Fibroblast of skin of left quadriceps (primary cell): ENCODE data around the gene RNH1.
A peak's percentile ranks its signal among the peaks of the same experiment; 100 is the strongest.

Experiments used
- DNase-seq, 2 experiments: peaks; one replicate each; pipeline ENCODE4 v3.0.0-alpha.2; 2013; ENCODE audit warnings: low read depth in 2 of 2

The RNH1 gene

DNA sequence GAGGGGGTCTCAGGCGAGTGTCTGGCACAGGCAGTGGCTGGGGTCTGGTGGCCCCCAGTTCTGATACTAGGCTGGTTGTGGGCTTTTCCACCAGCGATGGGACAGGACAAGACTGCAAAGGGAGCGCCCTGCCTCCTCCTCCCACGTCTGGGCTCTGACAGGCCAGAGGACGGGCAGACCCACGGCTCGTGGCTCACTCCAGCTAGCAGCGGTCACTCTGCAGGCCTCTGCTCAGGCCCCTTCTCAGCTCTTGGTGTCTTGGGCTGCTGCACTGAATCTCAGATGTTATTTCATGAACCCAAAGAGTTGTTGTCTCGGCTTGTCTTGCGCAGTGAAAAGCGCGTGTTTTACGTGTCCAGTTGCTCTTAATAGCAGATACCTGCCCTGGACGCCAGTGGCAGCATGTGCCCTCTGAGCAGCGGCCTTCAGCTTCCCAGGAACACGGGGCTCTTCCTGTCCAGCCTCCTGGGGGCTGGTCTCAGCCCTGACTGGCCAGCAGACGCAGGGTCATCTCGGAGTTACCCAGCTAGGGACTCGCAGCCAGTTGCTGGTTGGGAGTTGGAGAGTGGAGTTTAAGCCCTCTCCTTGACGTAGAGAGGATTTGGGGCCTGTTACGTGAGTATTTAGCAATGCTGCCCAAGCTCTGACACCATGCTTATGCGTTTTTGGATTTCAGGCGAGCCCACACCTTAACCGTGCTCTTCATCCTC lies 47.4 kb downstream of the RNH1 start:
- no peak for DNase-seq

DNA sequence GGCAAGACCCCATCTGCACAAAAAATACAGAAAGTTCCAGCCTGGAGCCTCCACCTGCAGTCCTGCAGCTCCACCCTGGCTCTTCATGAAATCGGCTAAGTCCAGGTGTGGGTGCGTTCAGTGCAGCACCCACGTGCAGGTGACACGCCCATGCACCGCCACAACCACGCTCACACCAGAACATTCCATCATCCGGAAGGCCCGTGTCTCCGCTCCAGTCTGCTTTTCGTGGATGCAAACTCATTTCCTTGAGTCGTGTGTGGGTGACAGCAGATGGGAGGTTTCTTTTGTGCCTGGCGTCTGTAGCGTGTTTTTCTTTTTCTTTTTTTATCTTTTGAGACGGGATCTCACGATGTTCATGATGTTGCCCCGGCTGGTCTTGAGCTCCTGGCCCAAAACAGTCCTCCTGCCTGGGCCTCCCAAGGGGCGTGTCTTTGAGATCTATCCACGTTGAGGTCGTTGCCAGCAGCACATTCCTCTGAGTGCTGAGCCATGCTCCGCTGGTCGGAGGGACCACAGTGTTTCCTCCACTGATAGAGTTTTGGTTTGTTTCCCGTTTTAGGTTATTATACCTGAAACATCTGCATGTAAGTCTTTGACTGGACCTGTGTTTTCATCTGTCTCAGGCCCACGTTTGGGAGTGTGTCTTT lies 49.8 kb downstream of the RNH1 start:
- no peak for DNase-seq

DNA sequence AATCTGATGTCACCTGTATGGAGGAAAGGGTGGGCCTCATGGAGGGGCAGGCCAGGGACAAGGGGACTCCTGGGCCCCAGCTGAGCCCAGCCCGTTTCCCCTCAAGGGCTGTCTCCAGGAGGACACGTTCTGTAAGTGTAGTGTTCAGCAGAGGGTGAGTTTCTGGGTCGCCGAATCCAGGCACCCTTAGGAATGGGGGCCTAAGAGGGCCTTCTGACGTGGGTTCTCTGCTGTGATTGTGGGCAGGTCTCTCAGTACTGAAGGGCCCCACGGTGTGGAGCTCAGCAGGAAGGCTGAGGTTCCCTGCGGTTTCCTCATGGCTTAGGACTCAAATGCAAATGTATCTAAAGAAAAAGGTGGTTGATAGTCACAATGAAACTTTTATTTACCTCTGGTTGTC lies 50.5 kb downstream of the RNH1 start:
- no peak for DNase-seq

DNA sequence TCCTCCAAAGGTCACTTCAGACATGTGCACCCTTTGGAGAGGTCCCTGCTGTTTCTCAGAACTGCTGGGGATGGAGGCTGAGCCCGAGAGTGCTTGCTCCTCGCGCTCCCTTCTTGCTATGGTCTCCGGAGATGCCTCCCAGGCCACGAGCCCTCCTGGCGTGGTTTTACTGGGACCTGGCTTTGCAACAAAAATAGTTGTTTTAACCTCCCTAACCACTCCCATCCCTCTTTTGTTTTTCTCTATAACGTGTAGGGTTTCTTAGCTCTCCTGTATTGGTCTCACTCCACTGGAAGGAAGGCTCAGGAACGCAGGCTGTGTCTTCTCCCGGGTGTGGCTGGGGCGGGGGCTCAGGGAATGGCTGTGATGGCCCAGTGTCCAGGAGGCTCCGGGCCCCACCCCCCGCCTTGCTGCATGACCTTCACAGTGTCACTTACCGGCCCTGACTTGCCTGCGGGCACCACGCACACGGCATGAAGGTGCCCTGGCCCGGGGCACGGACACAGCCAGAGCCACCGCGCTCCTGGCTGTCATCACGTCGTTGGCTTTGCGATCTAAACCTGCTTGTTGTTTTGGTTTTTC lies 51.4 kb downstream of the RNH1 start:
- no peak for DNase-seq

GRCh38 chr11:454801-455565 lies 52.1 kb downstream of the RNH1 start:
- DNase-seq = no peak

GRCh38 chr11:454043-454442 lies 53.0 kb downstream of the RNH1 start:
- no peak for DNase-seq

DNA sequence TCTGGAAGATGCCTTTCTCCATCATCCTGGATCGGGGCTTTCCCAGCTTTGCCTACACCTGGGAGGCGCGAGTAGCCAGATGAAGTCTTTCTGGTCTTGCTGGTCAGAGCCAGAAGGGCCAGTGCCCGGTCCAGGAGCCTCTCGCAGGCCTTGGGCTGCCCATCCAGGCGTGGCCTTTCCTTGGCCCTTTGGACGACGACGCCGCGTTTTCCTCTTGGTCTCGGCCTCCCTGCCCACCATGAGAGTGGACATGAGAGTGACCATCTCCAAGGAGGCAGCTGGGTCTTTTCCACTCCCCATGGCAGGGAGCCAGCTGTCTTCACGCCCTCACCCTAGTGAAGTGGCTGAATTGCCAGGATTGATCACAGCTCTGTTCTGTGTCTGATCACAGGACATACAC lies 53.5 kb downstream of the RNH1 start:
- no peak for DNase-seq

GRCh38 chr11:452916-453527 lies 54.0 kb downstream of the RNH1 start:
- no peak for DNase-seq

DNA sequence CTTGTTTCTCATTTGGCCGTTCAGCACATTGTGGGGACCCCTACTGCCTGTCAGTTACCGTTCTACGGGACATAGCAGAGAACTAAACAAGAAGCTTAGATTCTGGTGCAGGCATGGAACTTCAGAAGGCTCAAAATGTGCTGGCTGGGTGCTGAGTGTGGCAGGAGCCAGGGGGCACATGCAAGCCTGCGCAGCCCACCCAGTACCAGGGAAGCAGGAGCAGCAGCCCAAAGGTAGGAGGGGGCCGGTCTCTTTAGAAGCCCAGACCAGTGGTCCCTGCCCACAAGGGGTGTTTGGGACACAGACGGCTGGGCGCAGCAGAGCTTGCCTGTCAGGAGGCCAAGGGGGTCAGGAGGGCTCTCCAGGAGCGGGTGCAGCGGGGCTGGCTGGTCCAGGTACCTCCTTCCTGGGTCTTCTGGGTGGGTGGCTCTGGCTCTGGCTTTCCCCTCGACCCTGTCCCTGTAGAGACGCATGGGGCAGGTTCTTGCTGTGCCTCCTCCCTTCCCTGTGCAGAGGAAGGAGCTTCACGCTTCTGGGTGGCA lies 54.8 kb downstream of the RNH1 start:
- no peak for DNase-seq

DNA sequence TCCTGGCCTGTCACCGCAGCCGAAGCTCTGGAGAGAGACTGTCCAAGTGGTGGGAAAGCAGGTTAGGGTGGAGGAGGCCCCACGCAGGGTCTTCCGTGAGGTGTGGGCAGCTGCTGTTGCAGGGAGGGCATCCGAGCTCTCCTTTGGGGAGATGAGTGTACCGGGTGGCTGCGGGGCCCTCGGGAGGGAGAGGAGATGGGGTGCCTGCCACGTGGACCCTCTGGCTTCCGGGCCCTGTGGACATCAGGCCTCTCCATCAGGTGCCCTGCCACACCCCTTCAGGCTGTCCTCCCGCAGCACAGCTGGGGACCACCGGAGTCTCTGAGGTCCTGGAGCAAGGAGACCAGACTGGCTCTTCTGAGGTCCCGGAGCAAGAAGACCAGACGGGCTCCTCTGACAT lies 55.3 kb downstream of the RNH1 start:
- no peak for DNase-seq

DNA sequence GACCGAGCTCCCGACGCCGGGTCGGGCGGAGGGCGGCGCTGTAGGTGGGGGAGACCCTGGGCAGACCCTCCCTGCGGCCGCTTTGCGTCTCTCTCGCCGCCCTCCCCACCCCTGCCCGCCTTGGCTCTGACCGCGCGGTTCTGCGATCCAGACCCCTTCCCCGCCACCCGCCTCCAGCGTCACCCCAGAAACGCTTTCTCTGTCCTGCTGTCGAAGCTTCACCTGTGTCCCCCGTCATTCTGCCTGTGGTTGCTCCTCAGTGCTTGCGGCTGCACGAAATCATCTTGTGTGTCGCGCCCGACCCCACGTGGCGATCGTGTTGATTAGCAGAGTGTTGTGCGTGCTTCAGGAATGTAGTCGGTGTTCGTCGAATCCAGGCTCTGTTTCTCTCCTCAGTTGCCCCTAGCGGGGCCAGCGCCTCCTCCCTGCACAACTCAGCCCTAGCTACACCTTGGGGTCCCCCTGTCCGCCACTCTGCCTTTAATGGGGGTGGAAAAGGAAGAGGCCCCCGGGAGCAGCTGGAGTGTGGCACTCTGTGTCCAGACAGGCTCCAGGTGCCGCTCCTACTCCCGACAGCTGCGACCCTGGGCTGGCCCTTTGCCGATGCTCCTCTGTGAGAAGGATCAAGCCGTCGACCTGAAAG lies 56.1 kb downstream of the RNH1 start:
- peak; percentile 27 to 29 for DNase-seq

- DNase-seq = peak; percentile 77 to 79
These were observed 56.9 kb downstream of the RNH1 start, which contains the start of gene PTDSS2 for GRCh38 chr11:449889-450808. Gene PTDSS2, plus strand, starts transcription at chr11:450279. Its CDS starts 177 bp downstream, at chr11:450456.

- peak; percentile 74 to 76 for DNase-seq
These were observed 58.9 kb downstream of the RNH1 start for GRCh38 chr11:447923-448731.

DNA sequence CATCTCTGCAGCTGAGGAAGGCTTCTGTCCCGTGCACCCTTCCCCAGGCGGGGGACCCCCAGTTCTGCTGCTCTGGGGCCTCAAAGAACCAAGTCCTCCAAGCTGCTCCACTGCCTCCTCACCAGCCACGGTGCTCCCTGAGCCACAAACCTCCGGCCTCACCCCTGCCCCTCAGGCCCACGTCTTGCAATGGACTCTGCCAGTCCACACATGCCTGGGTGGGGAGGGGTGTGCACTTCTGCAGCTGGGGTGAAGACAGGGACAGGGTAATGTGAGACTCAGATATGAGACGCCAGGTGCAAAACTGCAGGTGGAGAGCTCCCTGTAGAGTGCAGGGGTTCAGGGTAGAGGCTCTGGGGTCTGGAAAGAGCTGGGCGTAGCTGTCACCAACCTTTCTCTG lies 60.2 kb downstream of the RNH1 start:
- DNase-seq = no peak

- DNase-seq = no peak
These were observed 61.1 kb downstream of the RNH1 start for GRCh38 chr11:445765-446588.
